Calu3 (cell line): ENCODE results near the gene NCAM2. TPM values are rescaled to one million over a fixed set of nuclear protein-coding genes. Genes with fewer than 3 reads are reported as not detected.

Experiments
- BruUV-seq: library from RNA; stranded (reverse); fragments of 400-500 nt; replicated peaks from 2 replicates; lab custom pipeline; 2021; lab: Mats Ljungman, UMichigan
- CTCF ChIA-PET: fragments of 300-600 bp; sonication (Branson Sonifier 250); formaldehyde crosslinking; loops from one replicate; lab custom pipeline; 2022; ENCODE audit warnings: antibody characterized with exemption; lab: Charles Lee
- DNase-seq: peaks from one replicate; pipeline ENCODE4 v3.0.0; 2022
- H3K27ac Mint-ChIP-seq: one replicate; pipeline ENCODE4 v1.8.0; 2022; ENCODE audit warnings: mixed read lengths; ENCODE audit not compliant: unreplicated experiment
- H3K27me3 Mint-ChIP-seq: one replicate; pipeline ENCODE4 v1.8.0; 2022; ENCODE audit warnings: mixed read lengths; ENCODE audit not compliant: unreplicated experiment
- H3K36me3 Mint-ChIP-seq: one replicate; pipeline ENCODE4 v1.8.0; 2022; ENCODE audit warnings: mild to moderate bottlenecking, moderate library complexity, mixed read lengths; ENCODE audit not compliant: insufficient read depth, unreplicated experiment
- H3K4me1 Mint-ChIP-seq: one replicate; pipeline ENCODE4 v1.8.0; 2022; ENCODE audit warnings: mild to moderate bottlenecking, low read depth, mixed read lengths; ENCODE audit not compliant: unreplicated experiment
- H3K4me3 Mint-ChIP-seq: one replicate; pipeline ENCODE4 v1.8.0; 2022; ENCODE audit warnings: mild to moderate bottlenecking, low read depth, moderate library complexity, mixed read lengths; ENCODE audit not compliant: unreplicated experiment
- H3K9me3 Mint-ChIP-seq: one replicate; pipeline ENCODE4 v1.8.0; 2022; ENCODE audit warnings: low read depth, mixed read lengths; ENCODE audit not compliant: unreplicated experiment
- intact Hi-C: fragments of 100-400 bp; cut with micrococcal nuclease; formaldehyde crosslinking; loops from one replicate; pipeline ENCODE4 v1.10.0; 2022; ENCODE audit not compliant: unreplicated experiment
- total RNA-seq: library from RNA; stranded (reverse); gene quantifications from 2 replicates; pipeline ENCODE4 v1.2.3, GENCODE V29; 2022
- TF ChIP-seq, protein P1 (sequence below): fragments of 200-600 bp; IDR thresholded peaks from one replicate; pipeline ENCODE4 v1.8.0; 2022; ENCODE audit warnings: antibody characterized with exemption; ENCODE audit not compliant: unreplicated experiment

The NCAM2 gene
- total RNA-seq, 1 experiment from 2014 or later = not detected

DNA sequence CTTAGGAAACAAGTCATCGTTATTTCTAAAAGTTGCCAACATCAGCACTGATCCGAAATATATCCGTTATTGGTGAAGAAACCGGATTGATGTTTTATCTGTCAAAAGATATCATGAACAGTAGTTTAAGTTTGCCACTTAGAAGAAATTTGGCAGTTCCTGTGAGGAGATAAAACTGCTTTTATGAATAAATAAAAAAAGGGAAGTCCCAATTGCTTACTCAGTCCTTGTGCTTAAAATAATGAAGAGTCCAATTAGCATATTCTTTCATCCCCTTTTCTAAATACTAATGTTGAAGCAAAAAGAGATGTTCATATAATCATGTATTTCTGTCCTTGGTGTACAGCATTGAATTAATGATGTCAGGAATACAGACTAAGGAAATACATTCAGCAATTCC lies 164.6 kb downstream of the NCAM2 start:
- Mint-ChIP-seq H3K4me1 (no peaks in the 10 kb centered on the region), H3K9me3 (peaks cover 2% of the 10 kb centered on the region), H3K27ac (no peak overlapping the region), H3K27me3 (no peaks in the 10 kb centered on the region), H3K36me3 (no peaks in the 10 kb centered on the region), H3K4me3 (no peak overlapping the region)
- intact Hi-C loops = loop anchor here (5.0 kb wide), 1 partner anchor 1630 kb away; no protein-coding TSS in a partner anchor
- CTCF ChIA-PET = no interaction called here
- no peak for DNase-seq
- TF ChIP-seq, protein P1, sequence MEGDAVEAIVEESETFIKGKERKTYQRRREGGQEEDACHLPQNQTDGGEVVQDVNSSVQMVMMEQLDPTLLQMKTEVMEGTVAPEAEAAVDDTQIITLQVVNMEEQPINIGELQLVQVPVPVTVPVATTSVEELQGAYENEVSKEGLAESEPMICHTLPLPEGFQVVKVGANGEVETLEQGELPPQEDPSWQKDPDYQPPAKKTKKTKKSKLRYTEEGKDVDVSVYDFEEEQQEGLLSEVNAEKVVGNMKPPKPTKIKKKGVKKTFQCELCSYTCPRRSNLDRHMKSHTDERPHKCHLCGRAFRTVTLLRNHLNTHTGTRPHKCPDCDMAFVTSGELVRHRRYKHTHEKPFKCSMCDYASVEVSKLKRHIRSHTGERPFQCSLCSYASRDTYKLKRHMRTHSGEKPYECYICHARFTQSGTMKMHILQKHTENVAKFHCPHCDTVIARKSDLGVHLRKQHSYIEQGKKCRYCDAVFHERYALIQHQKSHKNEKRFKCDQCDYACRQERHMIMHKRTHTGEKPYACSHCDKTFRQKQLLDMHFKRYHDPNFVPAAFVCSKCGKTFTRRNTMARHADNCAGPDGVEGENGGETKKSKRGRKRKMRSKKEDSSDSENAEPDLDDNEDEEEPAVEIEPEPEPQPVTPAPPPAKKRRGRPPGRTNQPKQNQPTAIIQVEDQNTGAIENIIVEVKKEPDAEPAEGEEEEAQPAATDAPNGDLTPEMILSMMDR = no peak
- BruUV-seq = no TSS peak

DNA sequence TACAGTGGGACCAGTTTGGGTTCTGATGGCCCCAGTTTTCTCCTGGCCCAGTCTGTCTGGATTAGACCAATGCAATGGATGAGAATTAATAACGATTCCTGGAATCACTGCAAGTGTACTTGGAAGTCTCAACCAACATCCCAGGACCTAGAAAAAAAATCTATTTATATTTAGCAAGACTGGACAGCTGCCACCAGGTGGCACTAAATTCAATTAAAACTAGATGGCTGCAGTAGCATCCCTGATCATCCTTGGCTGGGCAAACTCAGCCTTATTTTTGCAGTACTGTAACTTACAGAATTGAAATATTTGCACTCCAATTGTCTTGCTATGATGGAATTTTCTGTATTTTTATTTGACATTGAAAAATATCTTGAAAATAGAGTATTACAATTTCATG lies 165.7 kb downstream of the NCAM2 start:
- TF ChIP-seq, protein P1 = peak; percentile 17
- Mint-ChIP-seq H3K27ac (no peak overlapping the region), H3K36me3 (no peaks in the 10 kb centered on the region), H3K9me3 (peaks cover 2% of the 10 kb centered on the region), H3K27me3 (no peaks in the 10 kb centered on the region), H3K4me1 (no peaks in the 10 kb centered on the region), H3K4me3 (no peak overlapping the region)
- BruUV-seq = no TSS peak
- CTCF ChIA-PET = no interaction called here
- intact Hi-C loops = loop anchor here (5.0 kb wide), 1 partner anchor 1628 kb away; no protein-coding TSS in a partner anchor
- DNase-seq = peak; percentile 11

GRCh38 chr21:21165063-21165645 lies 166.9 kb downstream of the NCAM2 start:
- TF ChIP-seq, protein P1 = no peak
- Mint-ChIP-seq H3K4me1 (no peaks in the 10 kb centered on the region), H3K27ac (no peak overlapping the region), H3K9me3 (no peaks in the 10 kb centered on the region), H3K4me3 (no peak overlapping the region), H3K36me3 (no peaks in the 10 kb centered on the region), H3K27me3 (no peaks in the 10 kb centered on the region)
- BruUV-seq = no TSS peak
- DNase-seq = no peak
- CTCF ChIA-PET = no interaction called here
- intact Hi-C loops = no loop called here

DNA sequence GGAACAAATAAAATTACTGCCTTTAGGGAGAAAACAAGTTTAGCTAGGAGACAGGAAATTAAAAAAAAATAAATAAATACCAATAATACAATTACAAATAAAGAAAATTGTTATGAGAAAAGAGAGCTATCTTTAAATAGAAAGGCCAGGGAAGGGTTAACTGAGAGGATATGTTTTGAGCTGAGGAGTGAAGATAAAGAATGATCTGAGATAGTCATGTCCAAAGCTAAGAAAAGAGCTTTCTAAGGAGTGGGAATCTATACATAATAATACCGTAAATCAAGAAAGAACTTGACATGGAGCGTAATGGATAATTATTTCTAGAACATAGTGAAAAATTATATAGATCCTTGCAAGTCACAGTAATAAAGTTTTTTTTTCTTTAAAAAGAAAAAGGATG lies 176.5 kb downstream of the NCAM2 start:
- TF ChIP-seq, protein P1 = no peak
- no peak for DNase-seq
- Mint-ChIP-seq H3K4me1 (no peaks in the 10 kb centered on the region), H3K4me3 (no peak overlapping the region), H3K27me3 (no peaks in the 10 kb centered on the region), H3K36me3 (no peaks in the 10 kb centered on the region), H3K27ac (no peak overlapping the region), H3K9me3 (no peaks in the 10 kb centered on the region)
- BruUV-seq = no TSS peak
- CTCF ChIA-PET = no interaction called here
- intact Hi-C loops = no loop called here
